H9 (cell line): ENCODE data around the gene GALNT7. TPM values are rescaled to one million over a fixed set of nuclear protein-coding genes. Genes with fewer than 3 reads are reported as not detected.

Source experiments
- DNase-seq: peaks from one replicate; pipeline ENCODE4 v3.0.0-alpha.2; 2017
- H2AFZ ChIP-seq: one replicate; pipeline ENCODE4 v1.6.1; 2013; ENCODE audit warnings: mild to moderate bottlenecking, low read length, control low read depth, moderate library complexity
- H2AK5ac ChIP-seq: 2 replicates; pipeline ENCODE4 v1.6.1; 2013; ENCODE audit warnings: low read length, control low read depth, mixed read lengths; ENCODE audit not compliant: insufficient read length
- H2BK120ac ChIP-seq: one replicate; pipeline ENCODE4 v1.6.1; 2013; ENCODE audit warnings: low read depth, mild to moderate bottlenecking, low read length, control low read depth, inconsistent platforms; ENCODE audit not compliant: poor library complexity, severe bottlenecking
- H2BK12ac ChIP-seq: 2 replicates; pipeline ENCODE4 v1.6.1; 2013; ENCODE audit warnings: low read length, control low read depth, mixed read lengths, low read depth; ENCODE audit not compliant: insufficient read length
- H2BK15ac ChIP-seq: 2 replicates; pipeline ENCODE4 v1.6.1; 2013; ENCODE audit warnings: low read depth, low read length, control low read depth
- H2BK20ac ChIP-seq: one replicate; pipeline ENCODE4 v1.6.1; 2013; ENCODE audit warnings: low read depth, mild to moderate bottlenecking, low read length, control low read depth, inconsistent platforms; ENCODE audit not compliant: poor library complexity, severe bottlenecking
- H2BK5ac ChIP-seq: 2 replicates; pipeline ENCODE4 v1.6.1; 2013; ENCODE audit warnings: low read length, control low read depth, mixed read lengths; ENCODE audit not compliant: insufficient read length
- H3K14ac ChIP-seq: 2 replicates; pipeline ENCODE4 v1.6.1; 2013; ENCODE audit warnings: low read length, control low read depth; ENCODE audit not compliant: insufficient read depth
- H3K18ac ChIP-seq: 2 replicates; pipeline ENCODE4 v1.6.1; 2013; ENCODE audit warnings: low read depth, mild to moderate bottlenecking, mixed read lengths, low read length, control low read depth; ENCODE audit not compliant: insufficient read length
- H3K23ac ChIP-seq: 2 replicates; pipeline ENCODE4 v1.6.1; 2013; ENCODE audit warnings: low read length, control low read depth, mixed read lengths, low read depth; ENCODE audit not compliant: insufficient read length
- H3K23me2 ChIP-seq: 2 replicates; pipeline ENCODE4 v1.6.1; 2013; ENCODE audit warnings: low read depth, mild to moderate bottlenecking, mixed read lengths, low read length, control low read depth; ENCODE audit not compliant: insufficient read length, poor library complexity, severe bottlenecking
- H3K27ac ChIP-seq: 2 replicates; pipeline ENCODE4 v1.5.1; 2013; ENCODE audit warnings: low read length, control low read depth, mixed read lengths, low read depth; ENCODE audit not compliant: insufficient read length
- H3K27me3 ChIP-seq: 2 replicates; pipeline ENCODE4 v1.6.1; 2013; ENCODE audit warnings: low read length, control low read depth, inconsistent platforms; ENCODE audit not compliant: insufficient read depth
- H3K4ac ChIP-seq: 2 replicates; pipeline ENCODE4 v1.6.1; 2013; ENCODE audit warnings: low read depth, mild to moderate bottlenecking, control low read depth, inconsistent platforms, low read length, moderate library complexity
- H3K4me1 ChIP-seq: 2 replicates; pipeline ENCODE4 v1.6.1; 2013; ENCODE audit warnings: low read length, control low read depth, inconsistent platforms; ENCODE audit not compliant: insufficient read depth
- H3K4me2 ChIP-seq: 2 replicates; pipeline ENCODE4 v1.6.1; 2013; ENCODE audit warnings: low read length, control low read depth, mixed read lengths; ENCODE audit not compliant: insufficient read length, insufficient read depth
- H3K56ac ChIP-seq: 2 replicates; pipeline ENCODE4 v1.6.1; 2013; ENCODE audit warnings: low read depth, mild to moderate bottlenecking, mixed read lengths, low read length, control low read depth; ENCODE audit not compliant: insufficient read length
- H3K79me1 ChIP-seq: 2 replicates; pipeline ENCODE4 v1.6.1; 2013; ENCODE audit warnings: low read depth, mild to moderate bottlenecking, moderate library complexity, low read length, control low read depth, inconsistent platforms; ENCODE audit not compliant: insufficient read depth, poor library complexity, severe bottlenecking
- H3K79me2 ChIP-seq: 2 replicates; pipeline ENCODE4 v1.6.1; 2013; ENCODE audit warnings: low read length, control low read depth, inconsistent platforms; ENCODE audit not compliant: insufficient read depth
- H3K9ac ChIP-seq: 2 replicates; pipeline ENCODE4 v1.6.1; 2013; ENCODE audit warnings: low read length, control low read depth, mixed read lengths; ENCODE audit not compliant: insufficient read length; ENCODE audit errors: extremely low read depth
- H3K9me3 ChIP-seq: one replicate; pipeline ENCODE4 v1.6.1; 2013; ENCODE audit warnings: low read depth, low read length, inconsistent platforms; ENCODE audit not compliant: control insufficient read depth
- H3T11ph ChIP-seq: one replicate; pipeline ENCODE4 v1.6.1; 2013; ENCODE audit warnings: mild to moderate bottlenecking, low read length, control low read depth, inconsistent platforms
- H4K20me1 ChIP-seq: one replicate; pipeline ENCODE4 v1.6.1; 2013; ENCODE audit not compliant: control insufficient read depth, insufficient read length, insufficient read depth
- H4K5ac ChIP-seq: 2 replicates; pipeline ENCODE4 v1.6.1; 2013; ENCODE audit warnings: low read depth, mild to moderate bottlenecking, mixed read lengths, low read length, control low read depth; ENCODE audit not compliant: insufficient read length
- H4K8ac ChIP-seq: replicated peaks from 2 replicates; pipeline ENCODE4 v1.6.1; 2013; ENCODE audit warnings: low read length, control low read depth, mixed read lengths, low read depth; ENCODE audit not compliant: insufficient read length
- H4K91ac ChIP-seq: 2 replicates; pipeline ENCODE4 v1.6.1; 2013; ENCODE audit warnings: low read depth, mild to moderate bottlenecking, moderate library complexity, mixed read lengths, low read length, control low read depth; ENCODE audit not compliant: insufficient read length
- H3K27ac Mint-ChIP-seq, 3 experiments: 2 replicates in 2 of 3; 3 replicates in 1 of 3; pipeline ENCODE4 v1.8.0; 2020 to 2021; ENCODE audit warnings: mixed read lengths in 3 of 3, mild to moderate bottlenecking in 1 of 3, moderate library complexity in 1 of 3
- H3K27me3 Mint-ChIP-seq: 2 replicates; pipeline ENCODE4 v1.8.0; 2021; ENCODE audit warnings: low read depth, mild to moderate bottlenecking, moderate library complexity, mixed read lengths
- H3K36me3 Mint-ChIP-seq, 3 experiments: 2 replicates in 2 of 3; 3 replicates in 1 of 3; pipeline ENCODE4 v1.8.0; 2020 to 2021; ENCODE audit warnings: low read depth in 3 of 3, mixed read lengths in 3 of 3; ENCODE audit not compliant: insufficient read depth in 1 of 3
- H3K4me1 Mint-ChIP-seq, 2 experiments: 2 replicates each; pipeline ENCODE4 v1.8.0; 2020; ENCODE audit warnings: mixed read lengths in 2 of 2
- H3K4me3 Mint-ChIP-seq, 2 experiments: 2 replicates in 1 of 2; 3 replicates in 1 of 2; pipeline ENCODE4 v1.8.0; 2020 to 2021; ENCODE audit warnings: mild to moderate bottlenecking in 2 of 2, mixed read lengths in 2 of 2, moderate library complexity in 1 of 2
- H3K9me3 Mint-ChIP-seq, 2 experiments: 2 replicates in 1 of 2; 3 replicates in 1 of 2; pipeline ENCODE4 v1.8.0; 2020; ENCODE audit warnings: mild to moderate bottlenecking in 2 of 2, mixed read lengths in 2 of 2, moderate library complexity in 1 of 2
- CTCF ChIP-seq: fragments of 200-600 bp; sonication (generic); conservative IDR thresholded peaks from 3 replicates; pipeline ENCODE4 v1.8.0; 2021; ENCODE audit warnings: antibody characterized with exemption, mild to moderate bottlenecking
- WGBS: extraction: QIAGEN DNeasy Blood & Tissue Kit; methylation state at CpG from one replicate; pipeline ENCODE4 v1.1.7; 2013; ENCODE audit warnings: missing lambda C conversion rate, low lambda C conversion rate, mixed read lengths; ENCODE audit not compliant: insufficient read length; ENCODE audit errors: extremely low coverage; 5-methylcytosine and 5-hydroxymethylcytosine counted together
- total RNA-seq: library from RNA; stranded (reverse); gene quantifications from 2 replicates; pipeline ENCODE4 v1.2.1, GENCODE V29; 2021

The GALNT7 gene
- total RNA-seq, 1 experiment from 2014 or later = 57.3 TPM

DNA sequence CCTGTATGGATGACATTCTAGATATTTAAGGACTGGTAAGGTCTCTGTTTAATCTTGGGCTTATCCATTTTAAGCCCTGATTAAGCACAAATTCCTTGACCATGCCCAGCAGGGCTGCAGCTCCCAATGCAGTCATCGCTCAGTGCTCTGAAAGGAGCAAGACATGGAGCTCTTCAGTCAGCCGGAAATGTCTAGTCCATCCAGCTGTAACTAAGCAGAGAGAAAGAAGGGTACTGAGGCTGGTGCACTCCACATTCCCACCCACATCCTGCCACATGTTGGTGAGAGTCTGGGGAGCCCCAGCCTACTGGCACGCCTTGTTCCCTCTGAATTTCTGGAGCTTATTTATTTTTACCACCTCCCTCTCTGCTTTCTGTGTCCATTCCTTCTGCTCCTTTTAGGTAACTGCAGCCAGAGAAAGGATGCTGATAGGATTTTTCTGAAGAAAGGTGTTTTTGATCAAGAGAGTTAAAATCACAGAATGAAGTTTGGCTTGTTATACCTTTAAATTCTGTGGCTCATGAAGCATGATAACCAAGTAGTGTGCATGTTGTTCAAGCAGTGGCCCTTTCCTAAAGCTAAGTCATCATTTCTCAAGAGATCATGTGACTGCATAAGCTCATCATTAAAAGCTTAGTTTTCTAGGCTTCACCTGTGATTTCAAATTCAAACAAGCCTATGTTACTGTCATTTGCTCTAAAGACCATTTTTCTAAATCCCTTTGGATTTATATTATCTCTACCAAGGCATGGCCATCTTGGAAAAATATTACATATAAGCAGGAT lies 74.0 kb downstream of the GALNT7 start:
- H3K23me2 ChIP-seq = no peaks in the 10 kb centered on the region
- no peaks in the 10 kb centered on the region for H3K79me1 ChIP-seq
- Mint-ChIP-seq H3K4me1 (peaks cover 69 to 76% of the 10 kb centered on the region in 2 experiments), H3K36me3 (peaks cover under 1% of the 10 kb centered on the region in 3 experiments; a peak in 2 of 7 replicates), H3K27ac (peak overlapping the region in 2 of 3 experiments; percentile 54 to 79; a peak in 4 of 7 replicates), H3K27me3 (no peaks in the 10 kb centered on the region), H3K9me3 (no peaks in the 10 kb centered on the region), H3K4me3 (no peak overlapping the region)
- no peak overlapping the region for H2BK5ac ChIP-seq
- no peak overlapping the region for H4K8ac ChIP-seq
- no CpG with 5 or more reads among the region's 3 CpGs for WGBS
- no peak for TF ChIP-seq CTCF
- no peak overlapping the region for H2BK120ac ChIP-seq
- H4K5ac ChIP-seq = no peak overlapping the region
- no peak for DNase-seq
- H3K14ac ChIP-seq = no peak overlapping the region
- H3K9ac ChIP-seq = no peak overlapping the region
- H3K27ac ChIP-seq = no peak overlapping the region
- H4K20me1 ChIP-seq = no peaks in the 10 kb centered on the region
- no peak overlapping the region for H3K4me2 ChIP-seq
- H2AFZ ChIP-seq = no peak overlapping the region
- H2BK12ac ChIP-seq = no peak overlapping the region
- H3K23ac ChIP-seq = no peak overlapping the region
- H3K9me3 ChIP-seq = no peaks in the 10 kb centered on the region
- H4K91ac ChIP-seq = no peak overlapping the region
- peaks cover 12% of the 10 kb centered on the region; the same call in 1 of the 2 replicates for H3K4me1 ChIP-seq
- H3K4ac ChIP-seq = no peak overlapping the region
- no peak overlapping the region for H2AK5ac ChIP-seq
- no peak overlapping the region for H2BK15ac ChIP-seq
- H3T11ph ChIP-seq = no peak overlapping the region
- H3K18ac ChIP-seq = no peak overlapping the region
- peaks cover 6% of the 10 kb centered on the region; the same call in 1 of the 2 replicates for H3K79me2 ChIP-seq
- no peak overlapping the region for H2BK20ac ChIP-seq
- no peaks in the 10 kb centered on the region for H3K27me3 ChIP-seq
- no peak overlapping the region for H3K56ac ChIP-seq
